Astrocyte (in vitro differentiated cells and primary cell): ENCODE results near the gene ELMO1. TPM values are rescaled to one million over a fixed set of nuclear protein-coding genes. Genes with fewer than 3 reads are reported as not detected.

Experiments
- DNase-seq: peaks from one replicate; pipeline ENCODE4 v3.0.0-alpha.2; 2010; ENCODE audit warnings: low read depth
- FAIRE-seq: peaks from 2 replicates; lab custom pipeline; 2011; peaks lifted over from hg19 to GRCh38; lab: Jason Lieb, UNC
- H2AFZ ChIP-seq: 2 replicates; pipeline ENCODE4 v1.6.0; 2012; ENCODE audit warnings: low read depth, low read length, inconsistent platforms
- H3K27ac ChIP-seq: 2 replicates; pipeline ENCODE4 v1.5.1; 2011; ENCODE audit warnings: low read depth, low read length, inconsistent platforms
- H3K27me3 ChIP-seq: 2 replicates; pipeline ENCODE4 v1.6.0; 2011; ENCODE audit warnings: low read length, inconsistent platforms; ENCODE audit not compliant: insufficient read depth
- H3K36me3 ChIP-seq: 2 replicates; pipeline ENCODE4 v1.5.1; 2011; ENCODE audit warnings: low read length, inconsistent platforms; ENCODE audit not compliant: insufficient read depth
- H3K4me1 ChIP-seq: 2 replicates; pipeline ENCODE4 v1.5.1; 2011; ENCODE audit warnings: low read length, inconsistent platforms; ENCODE audit not compliant: insufficient read depth
- H3K4me2 ChIP-seq: 2 replicates; pipeline ENCODE4 v1.6.0; 2012; ENCODE audit warnings: low read length, inconsistent platforms
- H3K4me3 ChIP-seq: 2 replicates; pipeline ENCODE4 v1.5.1; 2011; ENCODE audit warnings: low read depth, mild to moderate bottlenecking, low read length, inconsistent platforms; ENCODE audit not compliant: insufficient read depth
- H3K79me2 ChIP-seq: 2 replicates; pipeline ENCODE4 v1.6.0; 2012; ENCODE audit warnings: mild to moderate bottlenecking, low read length, inconsistent platforms; ENCODE audit not compliant: insufficient read depth
- H3K9ac ChIP-seq: 2 replicates; pipeline ENCODE4 v1.6.0; 2012; ENCODE audit warnings: mild to moderate bottlenecking, low read length, inconsistent platforms
- H3K9me3 ChIP-seq: 2 replicates; pipeline ENCODE4 v1.5.1; 2012; ENCODE audit warnings: low read depth, mild to moderate bottlenecking, low read length, inconsistent platforms; ENCODE audit not compliant: insufficient read depth
- H4K20me1 ChIP-seq: 2 replicates; pipeline ENCODE4 v1.6.0; 2012; ENCODE audit warnings: low read length, inconsistent platforms; ENCODE audit not compliant: insufficient read depth
- H3K27ac Mint-ChIP-seq: one replicate; pipeline ENCODE4 v1.8.0; 2021; ENCODE audit warnings: mild to moderate bottlenecking, mixed read lengths; ENCODE audit not compliant: unreplicated experiment
- H3K27me3 Mint-ChIP-seq: one replicate; pipeline ENCODE4 v1.8.0; 2021; ENCODE audit warnings: low read depth, mixed read lengths; ENCODE audit not compliant: unreplicated experiment
- H3K36me3 Mint-ChIP-seq: one replicate; pipeline ENCODE4 v1.8.0; 2021; ENCODE audit warnings: low read depth, mixed read lengths; ENCODE audit not compliant: unreplicated experiment
- H3K4me1 Mint-ChIP-seq: one replicate; pipeline ENCODE4 v1.8.0; 2021; ENCODE audit warnings: low read depth, mixed read lengths; ENCODE audit not compliant: unreplicated experiment
- H3K4me3 Mint-ChIP-seq: one replicate; pipeline ENCODE4 v1.8.0; 2021; ENCODE audit warnings: mild to moderate bottlenecking, moderate library complexity, mixed read lengths; ENCODE audit not compliant: unreplicated experiment
- H3K9me3 Mint-ChIP-seq: one replicate; pipeline ENCODE4 v1.8.0; 2021; ENCODE audit warnings: mild to moderate bottlenecking, mixed read lengths; ENCODE audit not compliant: unreplicated experiment
- EZH2 ChIP-seq: IDR thresholded peaks from 2 replicates; pipeline ENCODE4 v1.6.1; 2012; ENCODE audit warnings: mild to moderate bottlenecking, low read length, inconsistent platforms; ENCODE audit not compliant: insufficient read depth
- total RNA-seq: library from RNA; stranded (reverse); gene quantifications from 2 replicates; pipeline ENCODE4 v1.2.1, GENCODE V29; 2021
- TF ChIP-seq, protein P1 (sequence below): IDR thresholded peaks from 2 replicates; pipeline ENCODE4 v1.5.1; 2011; ENCODE audit warnings: low read depth, mild to moderate bottlenecking, inconsistent platforms, low read length, moderate library complexity; ENCODE audit not compliant: insufficient read depth

Gene ELMO1
- total RNA-seq, 1 donor from 2014 or later: 20.4 TPM

DNA sequence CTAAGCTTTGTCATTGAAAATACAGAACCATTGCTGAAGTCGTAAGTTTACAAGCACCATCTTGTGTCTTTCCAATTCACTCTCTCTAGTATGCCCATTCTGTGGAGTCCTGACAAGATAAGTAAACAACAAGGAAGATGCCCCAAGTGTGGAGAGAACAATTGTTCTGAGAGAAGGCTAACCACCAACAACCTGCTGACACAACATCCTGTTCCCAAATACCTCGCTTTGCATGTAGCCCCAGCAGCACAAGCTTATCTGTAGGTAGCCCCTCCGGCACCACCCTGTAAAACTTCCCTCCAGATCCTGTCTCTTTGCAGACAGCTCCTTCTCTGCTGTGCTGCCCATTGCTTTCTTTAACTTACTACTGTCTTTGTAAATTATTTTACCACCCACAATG is 491.0 kb downstream of the ELMO1 start:
- H3K4me3 ChIP-seq: no peak overlapping the region
- peaks cover 19% of the 10 kb centered on the region for H3K4me1 Mint-ChIP-seq
- no peaks in the 10 kb centered on the region for H4K20me1 ChIP-seq
- H3K27ac Mint-ChIP-seq: no peak overlapping the region
- no peak overlapping the region for H3K9ac ChIP-seq
- DNase-seq (no peak), FAIRE-seq (no peak)
- H3K27me3 ChIP-seq: no peaks in the 10 kb centered on the region
- H3K9me3 ChIP-seq: no peaks in the 10 kb centered on the region
- no peak overlapping the region for H3K4me2 ChIP-seq
- H3K4me3 Mint-ChIP-seq: no peak overlapping the region
- H3K27me3 Mint-ChIP-seq: no peaks in the 10 kb centered on the region
- no peaks in the 10 kb centered on the region for H3K36me3 ChIP-seq
- H2AFZ ChIP-seq: no peak overlapping the region
- no peaks in the 10 kb centered on the region for H3K36me3 Mint-ChIP-seq
- TF ChIP-seq EZH2: no peak
- TF ChIP-seq, protein P1, sequence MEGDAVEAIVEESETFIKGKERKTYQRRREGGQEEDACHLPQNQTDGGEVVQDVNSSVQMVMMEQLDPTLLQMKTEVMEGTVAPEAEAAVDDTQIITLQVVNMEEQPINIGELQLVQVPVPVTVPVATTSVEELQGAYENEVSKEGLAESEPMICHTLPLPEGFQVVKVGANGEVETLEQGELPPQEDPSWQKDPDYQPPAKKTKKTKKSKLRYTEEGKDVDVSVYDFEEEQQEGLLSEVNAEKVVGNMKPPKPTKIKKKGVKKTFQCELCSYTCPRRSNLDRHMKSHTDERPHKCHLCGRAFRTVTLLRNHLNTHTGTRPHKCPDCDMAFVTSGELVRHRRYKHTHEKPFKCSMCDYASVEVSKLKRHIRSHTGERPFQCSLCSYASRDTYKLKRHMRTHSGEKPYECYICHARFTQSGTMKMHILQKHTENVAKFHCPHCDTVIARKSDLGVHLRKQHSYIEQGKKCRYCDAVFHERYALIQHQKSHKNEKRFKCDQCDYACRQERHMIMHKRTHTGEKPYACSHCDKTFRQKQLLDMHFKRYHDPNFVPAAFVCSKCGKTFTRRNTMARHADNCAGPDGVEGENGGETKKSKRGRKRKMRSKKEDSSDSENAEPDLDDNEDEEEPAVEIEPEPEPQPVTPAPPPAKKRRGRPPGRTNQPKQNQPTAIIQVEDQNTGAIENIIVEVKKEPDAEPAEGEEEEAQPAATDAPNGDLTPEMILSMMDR: no peak
- no peak overlapping the region for H3K27ac ChIP-seq
- no peaks in the 10 kb centered on the region for H3K79me2 ChIP-seq
- H3K9me3 Mint-ChIP-seq: peaks cover 1% of the 10 kb centered on the region
- H3K4me1 ChIP-seq: peaks cover 12% of the 10 kb centered on the region

GRCh38 chr7:36956814-36957213 is 491.9 kb downstream of the ELMO1 start:
- Mint-ChIP-seq H3K9me3 (peaks cover 3% of the 10 kb centered on the region), H3K27me3 (no peaks in the 10 kb centered on the region), H3K4me1 (peaks cover 13% of the 10 kb centered on the region), H3K36me3 (no peaks in the 10 kb centered on the region), H3K27ac (no peak overlapping the region), H3K4me3 (no peak overlapping the region)
- Histone ChIP-seq H3K27me3 (no peaks in the 10 kb centered on the region), H3K79me2 (no peaks in the 10 kb centered on the region), H3K36me3 (no peaks in the 10 kb centered on the region), H3K27ac (no peak overlapping the region), H4K20me1 (no peaks in the 10 kb centered on the region), H3K4me2 (no peak overlapping the region), H3K9ac (no peak overlapping the region), H3K4me1 (peaks cover 8% of the 10 kb centered on the region), H3K4me3 (no peak overlapping the region), H3K9me3 (no peaks in the 10 kb centered on the region), H2AFZ (no peak overlapping the region)
- DNase-seq (no peak), FAIRE-seq (no peak)
- no peak for TF ChIP-seq EZH2
- TF ChIP-seq, protein P1: no peak

GRCh38 chr7:36955456-36956129 is 493.1 kb downstream of the ELMO1 start:
- no peak overlapping the region for H3K4me3 ChIP-seq
- Mint-ChIP-seq H3K36me3 (no peaks in the 10 kb centered on the region), H3K4me3 (no peak overlapping the region), H3K27ac (no peak overlapping the region), H3K9me3 (peaks cover 2% of the 10 kb centered on the region), H3K27me3 (no peaks in the 10 kb centered on the region), H3K4me1 (peaks cover 2% of the 10 kb centered on the region)
- H2AFZ ChIP-seq: no peak overlapping the region
- H3K9me3 ChIP-seq: peaks cover 4% of the 10 kb centered on the region
- no peak for TF ChIP-seq EZH2
- TF ChIP-seq, protein P1: no peak
- DNase-seq: no peak
- H4K20me1 ChIP-seq: no peaks in the 10 kb centered on the region
- no peaks in the 10 kb centered on the region for H3K79me2 ChIP-seq
- no peak overlapping the region for H3K27ac ChIP-seq
- FAIRE-seq: no peak
- no peaks in the 10 kb centered on the region for H3K36me3 ChIP-seq
- H3K9ac ChIP-seq: no peak overlapping the region
- H3K4me2 ChIP-seq: no peak overlapping the region
- no peaks in the 10 kb centered on the region for H3K27me3 ChIP-seq
- H3K4me1 ChIP-seq: peaks cover under 1% of the 10 kb centered on the region
